AG04449 (cell line): ENCODE measurements around the gene DAB2IP.

Experiments used
- CTCF ChIA-PET: fragments of 350-600 bp; formaldehyde crosslinking; extraction: SDS; loops from one replicate; lab custom pipeline; 2021; ENCODE audit warnings: antibody characterized with exemption; lab: Yijun Ruan, JAX
- POLR2A ChIA-PET: fragments of 400-600, 350-600 bp; formaldehyde crosslinking; extraction: SDS; loops from one replicate; lab custom pipeline; 2020; ENCODE audit warnings: antibody characterized with exemption, inconsistent platforms; lab: Yijun Ruan, JAX
- DNase-seq: peaks from one replicate; pipeline ENCODE4 v3.0.0-alpha.2; 2010; ENCODE audit warnings: low read depth, low spot score
- H3K4me3 ChIP-seq: 2 replicates; pipeline ENCODE4 v1.5.1; 2011; ENCODE audit warnings: low read depth, mild to moderate bottlenecking, control low read depth, low read length
- TF ChIP-seq, protein P1 (sequence below): IDR thresholded peaks from one replicate; pipeline ENCODE4 v1.5.1; 2011; ENCODE audit warnings: mild to moderate bottlenecking, moderate library complexity, low read length, control low read depth, inconsistent platforms; ENCODE audit not compliant: insufficient read depth; ENCODE audit errors: missing control alignments

DAB2IP gene

DNA sequence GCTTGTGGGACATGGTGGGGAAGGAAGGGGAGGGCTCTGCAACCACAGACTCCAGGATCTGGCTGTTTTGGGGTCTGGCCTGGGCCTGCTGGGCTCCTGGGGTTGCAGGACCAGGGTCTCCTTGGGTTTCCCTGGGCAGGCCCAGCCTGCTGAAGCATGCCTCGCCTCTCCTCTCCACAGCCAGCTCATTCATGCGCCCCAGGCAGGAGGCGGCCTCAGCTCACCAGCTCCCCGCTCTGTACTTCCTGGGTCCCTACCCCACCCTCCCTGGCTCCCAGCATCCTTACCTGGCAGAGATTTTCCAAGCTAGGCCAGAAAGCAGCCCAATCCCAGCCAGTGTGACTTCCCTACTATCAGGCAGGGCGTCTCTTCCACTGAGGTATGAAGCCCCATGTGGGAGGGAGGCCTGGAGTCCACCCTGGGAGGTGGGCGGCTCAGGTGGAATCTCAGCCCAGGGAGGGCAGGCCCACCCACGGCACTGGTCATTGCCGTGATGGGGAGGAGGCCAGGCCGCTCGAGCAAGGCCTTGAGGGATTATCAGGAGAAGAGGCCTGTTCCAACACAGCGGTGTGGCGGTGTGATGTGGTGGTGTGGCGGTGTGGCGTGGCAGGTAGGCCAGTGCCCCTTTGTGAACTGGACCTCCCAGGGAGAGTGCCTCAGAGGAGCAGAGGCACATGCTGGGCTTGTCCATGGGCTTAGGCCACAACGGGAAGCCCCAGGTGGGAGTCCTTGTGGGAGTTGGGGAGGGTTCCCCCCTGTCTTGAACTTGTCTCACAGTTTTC, 103.4 kb downstream of the DAB2IP start:
- POLR2A ChIA-PET, result no interaction called here
- CTCF ChIA-PET, result interaction anchor here (1.4 to 1.5 kb wide), 2 partner anchors 11 to 209 kb away, joined by 4 to 8 read pairs; no protein-coding TSS in a partner anchor
- TF ChIP-seq, protein P1, sequence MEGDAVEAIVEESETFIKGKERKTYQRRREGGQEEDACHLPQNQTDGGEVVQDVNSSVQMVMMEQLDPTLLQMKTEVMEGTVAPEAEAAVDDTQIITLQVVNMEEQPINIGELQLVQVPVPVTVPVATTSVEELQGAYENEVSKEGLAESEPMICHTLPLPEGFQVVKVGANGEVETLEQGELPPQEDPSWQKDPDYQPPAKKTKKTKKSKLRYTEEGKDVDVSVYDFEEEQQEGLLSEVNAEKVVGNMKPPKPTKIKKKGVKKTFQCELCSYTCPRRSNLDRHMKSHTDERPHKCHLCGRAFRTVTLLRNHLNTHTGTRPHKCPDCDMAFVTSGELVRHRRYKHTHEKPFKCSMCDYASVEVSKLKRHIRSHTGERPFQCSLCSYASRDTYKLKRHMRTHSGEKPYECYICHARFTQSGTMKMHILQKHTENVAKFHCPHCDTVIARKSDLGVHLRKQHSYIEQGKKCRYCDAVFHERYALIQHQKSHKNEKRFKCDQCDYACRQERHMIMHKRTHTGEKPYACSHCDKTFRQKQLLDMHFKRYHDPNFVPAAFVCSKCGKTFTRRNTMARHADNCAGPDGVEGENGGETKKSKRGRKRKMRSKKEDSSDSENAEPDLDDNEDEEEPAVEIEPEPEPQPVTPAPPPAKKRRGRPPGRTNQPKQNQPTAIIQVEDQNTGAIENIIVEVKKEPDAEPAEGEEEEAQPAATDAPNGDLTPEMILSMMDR, result no peak
- DNase-seq, result no peak
- no peak overlapping the region for H3K4me3 ChIP-seq

DNA sequence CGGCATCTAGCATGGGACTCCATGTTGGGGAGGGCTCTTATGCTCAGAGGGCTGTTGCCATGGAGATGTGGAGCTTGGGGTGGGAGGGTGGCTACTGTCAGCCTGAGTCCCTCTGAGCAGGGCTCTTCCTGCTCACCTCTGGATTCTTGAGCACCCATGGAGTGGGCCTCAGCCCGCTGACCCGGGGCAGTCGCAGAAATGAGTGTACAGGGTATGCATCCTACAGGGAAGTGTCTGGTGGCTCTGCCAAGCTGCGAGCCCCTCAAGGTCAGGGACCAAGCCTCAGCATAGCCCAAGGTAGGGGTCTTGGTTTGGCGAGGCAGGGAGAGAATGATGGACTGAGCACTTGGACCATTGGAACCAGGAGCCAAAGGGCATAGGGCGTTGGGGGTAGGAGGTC, 104.1 kb downstream of the DAB2IP start:
- TF ChIP-seq, protein P1, result no peak
- CTCF ChIA-PET, result no interaction called here
- H3K4me3 ChIP-seq, result no peak overlapping the region
- DNase-seq, result no peak
- POLR2A ChIA-PET, result no interaction called here

DNA sequence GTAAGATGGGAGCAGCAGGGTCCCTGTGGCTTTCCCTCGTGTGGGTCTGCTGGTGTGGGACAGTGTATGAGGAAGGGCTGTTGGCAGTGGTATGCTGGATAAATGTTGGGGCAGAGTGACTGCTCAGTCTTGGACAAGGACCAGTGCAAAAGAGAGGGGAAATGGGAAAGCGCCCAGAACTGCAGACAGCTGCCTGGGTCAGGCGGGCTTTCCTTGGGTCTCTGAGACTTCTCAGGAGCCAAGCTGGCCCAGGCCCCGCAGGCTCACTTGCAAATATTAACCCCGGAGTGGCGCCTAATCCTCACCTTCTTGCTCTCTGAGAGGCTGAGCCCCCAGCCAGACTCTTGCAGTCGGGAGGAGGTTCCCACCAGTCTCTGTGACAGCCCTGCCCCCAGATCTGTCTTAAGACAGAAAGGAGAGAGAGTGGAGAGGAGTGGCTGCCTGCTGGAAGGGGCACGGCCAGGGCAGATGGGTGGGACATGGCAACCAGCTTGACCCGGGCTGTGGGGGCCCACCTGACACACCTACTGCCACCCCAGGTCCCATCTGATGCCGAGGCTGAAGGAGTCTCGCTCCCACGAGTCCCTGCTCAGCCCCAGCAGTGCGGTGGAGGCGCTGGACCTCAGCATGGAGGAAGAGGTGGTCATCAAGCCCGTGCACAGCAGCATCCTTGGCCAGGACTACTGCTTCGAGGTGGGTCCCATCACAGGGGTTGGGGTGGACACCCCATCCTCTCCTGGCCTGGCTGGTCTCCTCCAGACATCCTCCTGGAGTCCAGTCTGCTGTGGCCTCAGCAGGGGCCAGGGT, 105.2 kb downstream of the DAB2IP start:
- POLR2A ChIA-PET, result no interaction called here
- CTCF ChIA-PET, result interaction anchor here (0.6 kb wide), 1 partner anchor 247 kb away, joined by 4 read pairs; no protein-coding TSS in a partner anchor
- no peak for DNase-seq

DNA sequence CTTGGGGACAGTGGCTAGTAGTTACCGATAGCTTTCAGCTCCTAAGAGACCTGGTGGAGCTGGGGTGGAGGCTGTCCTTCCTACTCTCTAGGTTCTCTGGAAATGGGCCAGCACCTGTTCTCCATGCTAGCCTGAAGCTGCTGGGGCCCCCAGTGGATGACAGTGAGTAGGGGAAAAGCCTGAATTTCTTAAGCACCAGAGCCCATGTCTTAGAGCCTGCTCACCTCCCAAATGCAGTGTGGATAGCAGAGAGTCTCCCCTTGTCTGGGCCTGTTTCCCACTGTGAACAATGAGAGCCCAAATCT, 105.8 kb downstream of the DAB2IP start:
- ChIA-PET CTCF (no interaction called here), POLR2A (no interaction called here)
- TF ChIP-seq, protein P1, result no peak
- DNase-seq, result no peak
- no peak overlapping the region for H3K4me3 ChIP-seq

More for the DNA sequence above, 105.2 kb downstream of the DAB2IP start:
- H3K4me3 ChIP-seq, result no peak overlapping the region
- TF ChIP-seq, protein P1, result no peak

DNA sequence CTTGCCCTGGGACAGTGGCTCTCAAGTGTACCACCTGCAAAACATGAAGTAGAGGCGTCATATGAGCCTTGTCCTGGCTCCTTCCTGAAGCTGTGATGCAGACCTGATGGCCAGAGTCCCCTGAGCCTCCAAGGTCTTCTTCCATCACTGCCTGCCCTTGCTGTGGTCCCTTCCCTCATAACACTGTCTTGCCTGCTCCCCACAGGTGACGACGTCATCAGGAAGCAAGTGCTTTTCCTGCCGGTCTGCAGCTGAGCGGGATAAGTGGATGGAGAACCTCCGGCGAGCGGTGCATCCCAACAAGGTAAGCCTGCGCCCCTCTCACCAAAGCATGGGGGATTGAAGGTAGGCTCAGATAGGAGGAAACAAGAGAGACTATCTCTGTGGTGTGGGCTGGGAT, 107.3 kb downstream of the DAB2IP start:
- CTCF ChIA-PET, result no interaction called here
- DNase-seq, result no peak
- TF ChIP-seq, protein P1, result no peak
- H3K4me3 ChIP-seq, result no peak overlapping the region
- POLR2A ChIA-PET, result no interaction called here

DNA sequence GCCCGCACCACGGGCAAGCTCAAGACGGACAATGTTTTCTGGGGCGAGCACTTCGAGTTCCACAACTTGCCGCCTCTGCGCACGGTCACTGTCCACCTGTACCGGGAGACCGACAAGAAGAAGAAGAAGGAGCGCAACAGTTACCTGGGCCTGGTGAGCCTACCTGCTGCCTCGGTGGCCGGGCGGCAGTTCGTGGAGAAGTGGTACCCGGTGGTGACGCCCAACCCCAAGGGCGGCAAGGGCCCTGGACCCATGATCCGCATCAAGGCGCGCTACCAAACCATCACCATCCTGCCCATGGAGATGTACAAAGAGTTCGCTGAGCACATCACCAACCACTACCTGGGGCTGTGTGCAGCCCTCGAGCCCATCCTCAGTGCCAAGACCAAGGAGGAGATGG, 108.6 kb downstream of the DAB2IP start:
- no peak overlapping the region for H3K4me3 ChIP-seq
- ChIA-PET POLR2A (no interaction called here), CTCF (no interaction called here)
- no peak for DNase-seq
- TF ChIP-seq, protein P1, result no peak
